ENCODE results near the gene APOBEC3B.

APOBEC3B gene

DNA sequence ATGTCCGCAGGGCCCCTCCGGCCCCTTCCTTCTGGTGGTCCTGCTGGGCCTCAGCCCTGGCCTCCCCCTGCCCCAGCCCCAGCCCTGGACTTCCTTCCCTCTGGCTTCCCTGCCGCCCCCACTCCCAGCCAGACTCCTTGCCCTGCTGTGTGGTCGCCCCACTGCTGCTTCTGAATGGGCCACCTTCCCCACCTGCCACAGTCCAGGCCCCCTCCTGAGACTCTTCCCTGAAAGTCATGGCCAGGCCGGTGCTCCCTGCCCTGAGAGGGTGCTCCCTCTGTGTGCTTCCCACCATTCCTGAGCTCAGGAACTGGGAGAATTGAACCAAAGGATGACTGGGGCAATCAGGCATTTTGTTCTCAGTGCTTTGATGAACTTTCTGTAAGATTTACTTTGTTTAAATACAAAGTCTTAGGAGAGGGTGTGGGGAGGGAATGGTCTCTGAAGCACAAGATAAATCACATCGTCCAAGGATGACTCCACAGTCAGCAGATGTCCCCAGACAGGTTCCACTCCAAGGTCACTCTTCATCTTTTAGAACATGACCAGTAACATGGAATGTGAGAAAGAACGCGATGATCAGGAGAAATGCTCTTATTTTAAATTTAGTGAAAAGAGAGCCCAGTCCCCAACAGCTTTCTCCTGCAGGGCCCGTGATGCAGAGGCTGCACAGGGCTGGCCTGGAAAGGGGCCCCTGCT is 39.6 kb downstream of the APOBEC3B start:
- TF ChIP-seq, protein P1, sequence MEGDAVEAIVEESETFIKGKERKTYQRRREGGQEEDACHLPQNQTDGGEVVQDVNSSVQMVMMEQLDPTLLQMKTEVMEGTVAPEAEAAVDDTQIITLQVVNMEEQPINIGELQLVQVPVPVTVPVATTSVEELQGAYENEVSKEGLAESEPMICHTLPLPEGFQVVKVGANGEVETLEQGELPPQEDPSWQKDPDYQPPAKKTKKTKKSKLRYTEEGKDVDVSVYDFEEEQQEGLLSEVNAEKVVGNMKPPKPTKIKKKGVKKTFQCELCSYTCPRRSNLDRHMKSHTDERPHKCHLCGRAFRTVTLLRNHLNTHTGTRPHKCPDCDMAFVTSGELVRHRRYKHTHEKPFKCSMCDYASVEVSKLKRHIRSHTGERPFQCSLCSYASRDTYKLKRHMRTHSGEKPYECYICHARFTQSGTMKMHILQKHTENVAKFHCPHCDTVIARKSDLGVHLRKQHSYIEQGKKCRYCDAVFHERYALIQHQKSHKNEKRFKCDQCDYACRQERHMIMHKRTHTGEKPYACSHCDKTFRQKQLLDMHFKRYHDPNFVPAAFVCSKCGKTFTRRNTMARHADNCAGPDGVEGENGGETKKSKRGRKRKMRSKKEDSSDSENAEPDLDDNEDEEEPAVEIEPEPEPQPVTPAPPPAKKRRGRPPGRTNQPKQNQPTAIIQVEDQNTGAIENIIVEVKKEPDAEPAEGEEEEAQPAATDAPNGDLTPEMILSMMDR (conservative IDR thresholded peaks at IDR 0.05; ENCODE audit: low read depth), result no peak
- DNase-seq (ENCODE audit: low spot score), result no peak
- ChIA-PET CTCF (no interaction called here), POLR2A (ENCODE audit: low non-redundant PET) (no interaction called here)
- H3K27ac ChIP-seq, result no peak overlapping the region; the same call in 1 of the 2 replicates

DNA sequence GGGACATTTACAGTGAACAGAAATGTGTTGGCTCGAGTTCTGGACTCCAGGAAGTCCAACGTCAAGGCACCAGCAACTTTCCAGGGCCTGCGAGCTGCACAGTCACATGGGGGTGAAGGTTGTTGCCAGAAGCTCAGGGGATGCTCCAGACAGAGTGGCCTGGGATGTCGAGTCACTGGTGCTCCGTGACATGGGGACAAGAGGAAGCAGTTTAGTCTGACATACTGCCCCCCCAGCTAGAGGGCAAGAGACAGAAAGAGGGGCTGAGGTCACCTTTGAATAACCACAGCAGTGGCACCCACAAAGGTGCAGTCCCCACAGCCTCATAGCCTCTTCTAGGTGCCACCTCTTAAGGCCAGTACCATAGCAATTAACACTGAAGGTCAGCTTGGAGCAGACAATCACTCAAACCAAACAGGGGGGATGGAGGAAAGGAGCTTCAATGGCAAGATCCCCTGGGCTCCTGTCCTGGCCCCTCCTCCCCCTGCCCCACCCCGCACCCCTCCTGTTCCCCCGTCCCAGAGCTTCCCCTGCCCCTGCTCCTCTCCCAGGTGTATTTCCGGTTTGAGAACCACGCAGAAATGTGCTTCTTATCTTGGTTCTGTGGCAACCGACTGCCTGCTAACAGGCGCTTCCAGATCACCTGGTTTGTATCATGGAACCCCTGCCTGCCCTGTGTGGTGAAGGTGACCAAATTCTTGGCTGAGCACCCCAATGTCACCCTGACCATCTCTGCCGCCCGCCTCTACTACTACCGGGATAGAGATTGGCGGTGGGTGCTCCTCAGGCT is 42.6 kb downstream of the APOBEC3B start:
- TF ChIP-seq, protein P1 (conservative IDR thresholded peaks at IDR 0.05; ENCODE audit: low read depth), result no peak
- ChIA-PET POLR2A (ENCODE audit: low non-redundant PET) (no interaction called here), CTCF (no interaction called here)
- DNase-seq (ENCODE audit: low spot score), result no peak
- no peak overlapping the region for H3K27ac ChIP-seq

DNA sequence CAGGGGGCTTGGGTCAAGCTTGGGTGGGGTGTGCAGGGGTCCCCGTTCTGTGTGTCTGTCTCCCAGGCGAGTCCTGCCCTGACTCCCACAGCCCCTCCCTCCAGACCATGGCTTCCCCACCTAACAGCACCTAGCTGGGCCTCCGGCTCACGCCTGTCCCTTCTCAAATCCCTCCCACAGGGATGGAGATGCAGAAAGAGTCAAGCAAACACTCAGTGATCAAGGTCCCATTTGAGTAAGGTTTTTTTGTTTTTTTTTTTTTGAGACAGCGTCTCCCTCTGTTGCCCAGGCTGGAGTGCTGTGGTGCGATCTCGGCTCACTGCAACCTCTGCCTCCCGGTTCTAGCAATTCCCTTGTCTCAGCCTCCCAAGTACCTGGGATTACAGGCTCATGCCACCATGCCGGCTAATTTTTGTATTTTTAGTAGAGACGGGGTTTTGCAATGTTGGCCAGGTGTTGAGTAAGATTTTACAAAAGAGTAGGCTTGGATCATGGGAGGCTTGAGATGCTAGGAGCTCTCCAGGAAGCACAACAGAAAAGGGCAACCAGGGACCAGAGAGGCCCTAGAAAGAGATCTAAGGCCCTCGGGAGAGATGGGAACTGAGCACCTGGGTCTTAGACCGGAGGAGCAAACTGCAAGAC is 44.5 kb downstream of the APOBEC3B start:
- POLR2A ChIA-PET (ENCODE audit: low non-redundant PET), result no interaction called here
- no peak for DNase-seq (ENCODE audit: low spot score)
- TF ChIP-seq, protein P1 (conservative IDR thresholded peaks at IDR 0.05; ENCODE audit: low read depth), result no peak
- CTCF ChIA-PET, result no interaction called here
- no peak overlapping the region for H3K27ac ChIP-seq

DNA sequence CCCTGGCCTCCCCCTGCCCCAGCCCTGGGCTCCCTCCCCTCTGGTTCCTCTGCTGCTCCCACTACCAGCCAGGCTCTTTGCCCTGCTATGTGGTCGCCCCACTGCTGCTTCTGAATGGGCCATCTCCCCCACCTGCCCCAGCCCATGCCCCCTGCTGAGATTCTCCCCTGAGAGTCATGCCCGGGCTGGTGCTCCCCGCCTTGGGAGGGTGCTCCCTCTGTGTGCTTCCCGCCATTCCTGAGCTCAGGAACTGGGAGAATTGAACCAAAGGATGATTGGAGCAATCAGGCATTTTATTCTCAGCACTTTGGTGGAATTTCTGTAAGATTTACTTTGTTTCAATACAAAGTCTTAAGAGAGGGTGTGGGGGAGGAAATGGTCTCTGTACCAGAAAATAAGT is 45.6 kb downstream of the APOBEC3B start:
- TF ChIP-seq, protein P1 (conservative IDR thresholded peaks at IDR 0.05; ENCODE audit: low read depth), result no peak
- no peak overlapping the region for H3K27ac ChIP-seq
- no peak for DNase-seq (ENCODE audit: low spot score)
- ChIA-PET POLR2A (ENCODE audit: low non-redundant PET) (no interaction called here), CTCF (no interaction called here)

DNA sequence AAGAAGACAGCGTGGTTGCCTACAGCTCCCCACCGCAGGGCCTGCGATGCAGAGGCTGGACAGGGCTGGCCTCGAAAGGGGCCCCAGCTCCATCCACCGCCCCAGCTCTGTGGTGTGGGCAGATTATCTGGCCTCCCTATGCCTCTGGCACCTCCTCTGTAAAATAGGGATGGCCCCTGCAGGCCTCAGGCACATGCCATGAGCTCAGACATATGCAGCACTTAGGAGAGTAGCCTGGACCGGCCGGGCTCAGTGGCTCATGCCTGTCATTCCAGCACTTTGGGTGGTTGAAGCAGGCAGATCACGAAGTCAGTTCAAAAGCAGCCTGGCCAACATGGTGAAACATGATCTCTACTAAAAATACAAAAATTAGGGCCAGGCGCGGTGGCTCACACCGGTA is 46.1 kb downstream of the APOBEC3B start:
- ChIA-PET POLR2A (ENCODE audit: low non-redundant PET) (no interaction called here), CTCF (no interaction called here)
- DNase-seq (ENCODE audit: low spot score), result no peak
- H3K27ac ChIP-seq, result no peak overlapping the region
- TF ChIP-seq, protein P1 (conservative IDR thresholded peaks at IDR 0.05; ENCODE audit: low read depth), result no peak

DNA sequence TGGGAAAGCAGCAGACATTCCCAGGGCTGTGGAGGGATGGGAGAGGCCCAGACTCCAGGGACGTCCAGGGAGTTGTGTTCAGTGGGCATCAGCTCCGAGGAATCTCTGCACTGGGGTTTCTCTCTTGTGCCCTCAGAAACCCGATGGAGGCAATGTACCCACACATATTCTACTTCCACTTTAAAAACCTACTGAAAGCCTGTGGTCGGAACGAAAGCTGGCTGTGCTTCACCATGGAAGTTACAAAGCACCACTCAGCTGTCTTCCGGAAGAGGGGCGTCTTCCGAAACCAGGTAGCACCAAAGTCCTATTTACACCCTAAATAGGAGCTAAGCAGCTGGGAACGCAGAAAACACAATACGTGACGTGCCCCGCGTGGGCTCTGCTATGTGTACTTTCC is 47.1 kb downstream of the APOBEC3B start:
- DNase-seq (ENCODE audit: low spot score), result no peak
- POLR2A ChIA-PET (ENCODE audit: low non-redundant PET), result interaction anchor here (0.6 kb wide), 1 partner anchor 10 kb away, joined by 6 read pairs; no protein-coding TSS in a partner anchor
- no peak overlapping the region for H3K27ac ChIP-seq
- TF ChIP-seq, protein P1 (conservative IDR thresholded peaks at IDR 0.05; ENCODE audit: low read depth), result no peak
- CTCF ChIA-PET, result no interaction called here
